HepG2 (cell line): ENCODE results near the gene RABGAP1L.

Experiments used
- FOXO4 ChIP-seq: sonication (generic); formaldehyde crosslinking; conservative IDR thresholded peaks from 2 replicates; pipeline ENCODE4 v1.8.1; 2023; ENCODE audit warnings: missing genetic modification reagents
- HES4 ChIP-seq: sonication (generic); formaldehyde crosslinking; IDR thresholded peaks from 2 replicates; pipeline ENCODE4 v1.9.0; 2021; ENCODE audit warnings: mild to moderate bottlenecking, missing genetic modification reagents, borderline replicate concordance
- TCF7L2 ChIP-seq: IDR thresholded peaks from 2 replicates; pipeline ENCODE4 v1.6.1; 2011; ENCODE audit warnings: mild to moderate bottlenecking, low read depth, low read length, moderate library complexity
- TF ChIP-seq, protein P1 (sequence below): sonication (generic); formaldehyde crosslinking; IDR thresholded peaks from 2 replicates; pipeline ENCODE4 v1.4.0; 2020; ENCODE audit warnings: missing genetic modification reagents, borderline replicate concordance

DNA sequence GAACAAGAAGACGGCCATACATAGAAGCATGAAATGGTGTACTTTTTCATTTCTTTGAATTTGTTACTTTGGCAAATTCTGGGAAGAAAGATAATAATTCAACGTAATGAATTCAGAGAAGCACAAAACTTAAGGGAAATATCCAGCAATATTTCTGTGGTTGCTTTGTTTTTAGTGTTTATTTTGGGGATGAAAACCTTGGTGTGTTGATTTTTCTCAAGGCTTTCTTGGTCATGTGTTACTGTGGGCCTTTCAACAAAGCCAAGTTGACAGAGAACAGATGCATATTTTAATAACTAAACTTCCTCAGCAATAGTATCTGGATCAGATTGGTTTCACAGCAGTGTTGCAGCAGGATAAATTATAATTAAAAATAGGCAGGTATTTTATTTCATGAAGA is 561.9 kb downstream of the RABGAP1L start:
- TF ChIP-seq TCF7L2 (no peak), HES4 (CRISPR knock-in tag) (no peak), FOXO4 (CRISPR knock-in tag) (no peak)
- TF ChIP-seq, protein P1, sequence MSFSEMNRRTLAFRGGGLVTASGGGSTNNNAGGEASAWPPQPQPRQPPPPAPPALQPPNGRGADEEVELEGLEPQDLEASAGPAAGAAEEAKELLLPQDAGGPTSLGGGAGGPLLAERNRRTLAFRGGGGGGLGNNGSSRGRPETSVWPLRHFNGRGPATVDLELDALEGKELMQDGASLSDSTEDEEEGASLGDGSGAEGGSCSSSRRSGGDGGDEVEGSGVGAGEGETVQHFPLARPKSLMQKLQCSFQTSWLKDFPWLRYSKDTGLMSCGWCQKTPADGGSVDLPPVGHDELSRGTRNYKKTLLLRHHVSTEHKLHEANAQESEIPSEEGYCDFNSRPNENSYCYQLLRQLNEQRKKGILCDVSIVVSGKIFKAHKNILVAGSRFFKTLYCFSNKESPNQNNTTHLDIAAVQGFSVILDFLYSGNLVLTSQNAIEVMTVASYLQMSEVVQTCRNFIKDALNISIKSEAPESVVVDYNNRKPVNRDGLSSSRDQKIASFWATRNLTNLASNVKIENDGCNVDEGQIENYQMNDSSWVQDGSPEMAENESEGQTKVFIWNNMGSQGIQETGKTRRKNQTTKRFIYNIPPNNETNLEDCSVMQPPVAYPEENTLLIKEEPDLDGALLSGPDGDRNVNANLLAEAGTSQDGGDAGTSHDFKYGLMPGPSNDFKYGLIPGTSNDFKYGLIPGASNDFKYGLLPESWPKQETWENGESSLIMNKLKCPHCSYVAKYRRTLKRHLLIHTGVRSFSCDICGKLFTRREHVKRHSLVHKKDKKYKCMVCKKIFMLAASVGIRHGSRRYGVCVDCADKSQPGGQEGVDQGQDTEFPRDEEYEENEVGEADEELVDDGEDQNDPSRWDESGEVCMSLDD (CRISPR knock-in tag), result no peak
